NCI-H128 (cell line): Measurements from ENCODE around the gene ABCC1.
"Not testable (repeated sequence)": the region's sequence is repeated elsewhere in the genome, so short reads cannot be mapped to it uniquely, and the experiment has no call there.

Source experiments
- DNase-seq: peaks from one replicate; lab custom pipeline; 2025; ENCODE audit not compliant: unreplicated experiment; lab: John Stamatoyannopoulos, UW

Gene ABCC1

GRCh38 chr16:15966836-15967546 is 17.6 kb downstream of the ABCC1 start:
- DNase-seq: no peak

DNA sequence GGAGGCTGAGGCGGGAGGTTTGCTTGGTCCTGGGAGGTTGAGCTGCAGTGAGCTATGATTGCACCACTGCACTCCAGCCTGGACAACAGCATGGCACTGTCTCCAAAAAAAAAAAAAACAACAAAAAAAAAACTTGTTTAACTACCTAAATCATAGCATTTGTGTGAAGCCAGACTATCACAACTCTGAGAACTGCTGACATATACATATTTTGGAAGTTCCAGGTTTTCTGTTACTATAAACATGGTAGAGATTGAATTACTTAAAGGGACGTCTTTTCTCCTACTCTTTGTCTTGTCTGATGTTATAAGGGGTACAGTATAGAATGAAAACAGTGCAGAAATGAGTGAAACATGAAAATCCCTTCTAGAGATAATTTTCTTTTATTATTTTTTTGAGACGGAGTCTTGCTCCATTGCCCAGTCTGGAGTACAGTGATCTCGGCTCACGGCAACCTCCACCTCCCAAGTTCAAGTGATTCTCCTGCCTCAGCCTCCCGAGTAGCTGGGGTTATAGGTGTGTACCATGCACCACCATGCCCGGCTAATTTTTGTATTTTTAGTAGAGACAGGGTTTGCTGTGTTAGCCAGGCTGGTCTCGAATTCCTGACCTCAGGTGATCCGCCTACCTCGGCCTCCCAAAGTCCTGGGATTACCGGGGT is 18.4 kb downstream of the ABCC1 start:
- DNase-seq: no peak

GRCh38 chr16:15970202-15970601 is 20.8 kb downstream of the ABCC1 start:
- DNase-seq: no peak

GRCh38 chr16:15970743-15971439 is 21.5 kb downstream of the ABCC1 start:
- DNase-seq: no peak

GRCh38 chr16:15971440-15971815 is 22.0 kb downstream of the ABCC1 start:
- no peak for DNase-seq

DNA sequence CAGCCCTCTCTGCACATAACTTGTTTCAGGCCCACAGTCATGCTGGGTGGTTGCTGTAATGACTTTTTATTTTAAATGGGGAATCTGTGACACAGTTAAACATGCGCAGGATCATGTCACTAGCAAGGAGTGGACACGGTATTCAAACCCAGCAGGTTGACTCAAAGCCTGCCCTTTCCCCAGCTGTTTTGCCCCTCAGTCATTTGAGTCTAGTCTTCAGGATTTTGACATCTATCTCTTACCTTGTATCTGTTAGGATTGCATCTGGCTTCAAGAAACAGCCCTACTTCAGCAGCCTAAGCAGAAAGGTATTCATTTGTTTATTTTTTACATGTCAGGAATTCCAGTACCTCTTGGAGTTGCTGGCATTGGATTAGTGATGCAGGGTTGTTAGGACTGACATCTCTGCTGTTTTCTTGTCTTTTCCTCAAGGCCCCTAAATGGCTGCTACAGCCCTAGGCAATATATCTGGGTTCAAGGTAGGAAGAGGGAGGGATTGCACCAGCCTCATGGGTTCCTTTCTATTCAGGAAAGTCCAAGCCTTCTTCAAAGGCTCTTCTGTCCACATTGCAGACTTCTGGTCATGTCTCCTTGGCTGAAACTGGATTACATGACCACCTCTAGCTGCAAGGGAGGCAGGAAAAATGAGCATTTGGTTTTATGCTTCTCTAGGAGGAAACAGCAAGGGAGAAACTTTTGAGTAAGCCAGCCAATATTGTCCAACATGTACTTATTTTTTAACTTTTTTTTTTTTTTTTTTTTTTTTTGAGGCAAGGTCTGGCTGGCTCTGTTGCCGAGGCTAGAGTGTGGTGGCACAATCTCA is 22.8 kb downstream of the ABCC1 start:
- DNase-seq: no peak

GRCh38 chr16:15973421-15973820 is 24.0 kb downstream of the ABCC1 start:
- DNase-seq: no peak

DNA sequence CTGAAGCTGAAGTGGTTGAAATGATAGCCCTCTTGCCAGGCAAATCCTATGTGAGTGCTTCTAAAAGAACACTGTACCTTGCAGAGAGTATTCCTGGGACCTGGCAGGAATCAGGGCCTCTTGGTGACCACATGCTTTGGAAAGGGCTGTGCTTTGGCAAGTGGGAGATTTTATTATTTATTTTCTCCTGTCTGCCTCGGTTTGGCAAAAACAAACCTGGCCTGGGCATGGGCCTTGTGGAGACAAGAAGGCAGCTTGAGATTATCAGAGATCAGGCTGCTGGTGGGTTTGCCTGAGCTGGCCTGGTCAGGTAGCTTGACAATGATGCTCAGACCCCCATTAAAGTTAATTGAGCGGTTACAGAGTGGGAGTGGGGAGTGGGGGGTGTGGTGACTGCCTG is 24.6 kb downstream of the ABCC1 start:
- no peak for DNase-seq

DNA sequence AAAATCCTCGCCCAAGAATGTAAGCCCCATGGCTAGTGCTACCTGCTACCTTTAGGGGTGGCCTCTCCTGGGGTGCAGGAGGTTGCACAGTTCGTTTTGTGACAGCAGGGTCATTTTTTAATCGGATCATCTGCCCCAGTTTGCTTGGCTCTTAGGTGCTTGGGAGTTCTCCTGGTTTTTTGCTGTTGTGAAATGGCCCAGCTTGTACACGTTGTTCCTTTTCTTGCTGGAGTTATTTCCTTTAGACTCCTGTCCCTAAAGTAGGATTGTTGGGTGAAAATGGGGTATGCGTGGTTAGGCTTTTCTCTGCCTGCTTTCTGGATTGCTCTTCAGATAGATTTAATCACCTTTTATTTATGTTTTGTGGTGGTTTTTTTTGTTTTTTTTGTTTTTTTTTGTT is 25.8 kb downstream of the ABCC1 start:
- DNase-seq: no peak

DNA sequence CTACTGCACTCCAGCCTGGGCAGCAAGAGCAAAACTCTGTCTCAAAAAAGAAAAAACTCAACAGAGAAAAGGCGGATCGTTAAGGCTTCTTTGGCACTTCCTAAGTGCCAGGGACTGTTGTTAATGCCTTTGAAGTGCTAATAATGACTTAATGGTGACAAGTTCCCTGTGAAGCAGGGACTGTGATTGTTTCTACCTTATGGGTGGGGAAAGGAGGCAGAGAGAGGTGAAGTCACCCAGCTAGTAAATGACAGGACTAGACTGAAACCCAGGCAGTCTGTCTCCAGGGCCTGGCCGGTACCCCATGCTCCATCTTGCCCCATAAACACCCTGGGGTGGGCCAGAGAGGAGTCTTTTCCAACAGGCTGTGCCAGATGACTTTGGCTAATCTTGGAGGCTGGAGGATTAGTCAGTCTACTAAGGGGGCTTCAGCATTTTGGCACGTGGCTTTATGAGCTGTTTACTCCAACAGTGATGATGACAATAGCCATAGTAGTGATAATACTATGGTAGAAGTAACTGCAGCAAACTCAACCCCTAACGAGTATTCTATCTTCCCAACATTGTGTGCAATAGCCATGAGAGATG is 26.9 kb downstream of the ABCC1 start:
- no peak for DNase-seq

DNA sequence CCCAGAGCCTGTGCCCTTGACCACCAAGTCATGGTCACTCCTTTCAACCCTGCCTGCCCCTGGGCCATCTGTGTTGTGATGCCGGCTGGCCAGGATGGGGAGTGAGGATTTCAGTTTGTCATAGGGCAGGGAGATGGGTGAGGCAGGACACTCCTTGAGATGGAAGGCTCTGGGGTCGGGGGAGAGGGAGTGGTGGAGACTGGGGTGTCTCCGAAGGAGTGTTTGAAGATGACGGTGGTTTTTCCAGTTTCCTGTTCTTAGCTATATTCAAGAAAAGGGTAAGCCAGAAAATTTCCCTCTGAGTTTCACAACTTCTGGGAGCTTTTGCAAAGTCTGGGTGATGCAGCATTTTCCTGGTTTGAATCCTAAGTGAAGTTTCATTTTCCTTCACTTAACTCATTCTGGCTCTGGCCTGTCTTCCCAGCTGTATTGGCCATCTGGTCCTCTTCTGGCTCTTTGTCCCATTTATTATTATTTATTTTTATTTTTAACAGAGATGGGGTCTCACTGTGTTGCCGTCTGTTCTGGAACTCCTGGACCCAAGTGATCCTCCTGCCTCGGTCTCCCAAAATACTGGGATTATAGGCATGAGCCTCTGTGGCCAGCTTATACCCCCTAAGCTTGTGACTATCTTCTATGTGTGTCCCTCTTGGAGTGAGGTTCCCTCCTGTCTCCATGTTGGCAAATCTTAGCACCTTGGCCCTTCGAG is 27.7 kb downstream of the ABCC1 start:
- DNase-seq: no peak

- DNase-seq: no peak
These were observed 30.4 kb downstream of the ABCC1 start for GRCh38 chr16:15979801-15980200.

DNA sequence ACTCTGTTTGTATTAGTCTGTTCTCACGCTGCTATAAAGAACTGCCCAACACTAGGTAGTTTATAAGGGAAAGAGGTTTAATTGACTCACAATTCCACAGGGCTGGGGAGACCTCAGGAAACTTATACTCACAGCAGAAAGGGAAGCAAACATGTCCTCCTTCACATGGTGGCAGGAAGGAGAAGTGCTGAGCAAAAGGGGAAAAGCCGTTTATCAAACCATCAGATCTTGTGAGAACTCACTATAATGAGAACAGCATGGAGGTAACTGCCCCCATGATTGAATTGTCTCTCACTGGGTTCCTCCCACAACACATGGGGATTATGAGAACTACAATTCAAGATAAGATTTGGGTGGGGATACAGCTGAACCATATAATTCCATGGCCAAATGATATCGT is 30.9 kb downstream of the ABCC1 start:
- DNase-seq: no peak

GRCh38 chr16:15981382-15981781 is 32.0 kb downstream of the ABCC1 start:
- no peak for DNase-seq

DNA sequence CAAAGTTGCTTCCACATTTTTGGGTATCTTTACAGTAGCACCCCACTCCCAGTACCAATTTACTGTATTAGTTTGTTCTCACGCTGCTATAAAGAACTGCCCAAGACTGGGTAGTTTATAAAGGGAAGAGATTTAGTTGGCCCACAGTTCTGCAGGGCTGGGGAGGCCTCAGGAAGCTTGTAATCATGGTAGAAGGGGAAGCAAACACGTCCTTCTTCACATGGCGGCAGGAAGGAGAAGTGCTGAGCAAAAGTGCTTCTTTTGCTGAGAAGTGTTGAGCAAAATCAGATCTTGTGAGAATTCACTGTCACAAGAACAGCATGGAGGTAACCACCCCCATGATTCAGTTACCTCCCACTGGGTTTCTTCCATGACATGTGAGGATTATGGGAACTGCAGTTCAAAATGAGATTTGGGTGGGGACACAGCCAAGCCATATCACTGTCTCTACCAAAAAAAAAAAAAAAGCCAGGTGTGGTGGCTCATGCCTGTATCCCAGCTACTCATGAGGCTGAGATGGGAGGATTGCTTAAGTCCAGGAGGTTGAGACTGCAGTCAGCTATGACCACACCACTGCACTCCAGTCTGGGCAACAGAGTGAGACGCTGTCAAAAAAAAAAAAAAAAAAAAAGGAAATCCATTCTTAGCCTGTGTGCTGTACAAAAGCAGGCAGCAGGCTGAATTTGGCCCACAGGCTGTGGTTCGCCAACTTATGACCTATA is 32.9 kb downstream of the ABCC1 start:
- DNase-seq: not testable (repeated sequence)

DNA sequence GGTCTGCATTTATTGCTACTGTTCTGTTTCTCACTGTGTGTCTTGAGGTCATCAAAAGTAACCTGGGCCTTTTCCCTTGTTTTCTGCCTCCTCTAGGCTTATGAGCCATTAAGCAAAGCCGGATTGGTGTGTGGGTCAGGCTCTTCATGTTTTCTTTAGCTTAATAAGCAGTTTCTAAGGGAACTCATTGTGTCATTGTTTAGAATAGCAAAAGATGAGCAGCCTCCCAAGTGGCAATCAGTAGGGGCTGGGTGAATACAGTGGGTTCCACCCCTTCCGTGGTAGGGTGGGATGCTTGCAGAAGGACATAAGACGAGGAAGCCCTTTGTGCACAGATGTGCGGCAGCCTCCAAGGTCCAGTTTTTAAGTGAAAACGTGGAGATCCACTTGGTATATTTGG is 34.5 kb downstream of the ABCC1 start:
- no peak for DNase-seq

GRCh38 chr16:15985144-15985543 is 35.7 kb downstream of the ABCC1 start:
- no peak for DNase-seq

DNA sequence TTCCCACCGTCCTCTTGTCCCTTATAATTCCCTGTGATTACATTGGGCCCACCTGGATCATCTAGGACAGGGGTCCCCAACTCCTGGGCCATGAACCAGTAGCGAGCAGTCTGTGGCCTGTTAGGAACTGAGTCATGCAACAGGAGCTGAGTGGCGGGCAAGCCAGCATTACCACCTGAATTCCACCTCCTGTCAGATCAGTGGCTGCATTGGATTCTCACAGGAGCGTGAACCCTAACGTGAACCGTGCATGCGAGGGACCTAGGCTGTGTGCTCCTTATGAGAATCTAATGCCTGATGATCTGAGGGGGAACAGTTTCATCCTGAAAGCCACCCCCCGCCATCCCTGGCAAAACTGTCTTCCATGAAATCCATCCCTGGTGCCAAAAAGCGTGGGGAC is 36.8 kb downstream of the ABCC1 start:
- no peak for DNase-seq

GRCh38 chr16:15988268-15989013 is 39.0 kb downstream of the ABCC1 start:
- DNase-seq: no peak
